IMR-90 (cell line): Measurements from ENCODE around the gene POLR2L. TPM values are rescaled to one million over a fixed set of nuclear protein-coding genes. Genes with fewer than 3 reads are reported as not detected.

Experiments
- ATAC-seq: fragments of 200-7000 bp; cut with Tn5 transposase; 2 replicates; pipeline ENCODE4 v1.9.1; 2020; ENCODE audit warnings: low read depth, mild to moderate bottlenecking, moderate library complexity
- BruUV-seq: library from RNA; stranded (reverse); fragments of 400-500 nt; replicated peaks from 2 replicates; lab custom pipeline; 2021; lab: Mats Ljungman, UMichigan
- CTCF ChIA-PET: fragments of 300-600 bp; formaldehyde crosslinking; extraction: SDS; loops from one replicate; lab custom pipeline; 2021; ENCODE audit warnings: antibody characterized with exemption; lab: Yijun Ruan, JAX
- POLR2A ChIA-PET: fragments of 300-600 bp; sonication (Branson Sonifier 250); formaldehyde crosslinking; loops from one replicate; lab custom pipeline; 2022; ENCODE audit warnings: antibody characterized with exemption; ENCODE audit not compliant: unreplicated experiment; lab: Charles Lee
- DNase-seq: peaks from one replicate; pipeline ENCODE4 v3.0.0; 2013
- H2AFZ ChIP-seq: replicated peaks from 2 replicates; pipeline ENCODE3; 2013; ENCODE audit warnings: low read length, mild to moderate bottlenecking; ENCODE audit not compliant: poor library complexity
- H2AK5ac ChIP-seq: 2 replicates; pipeline ENCODE4 v1.6.1; 2013; ENCODE audit warnings: low read depth, low read length, inconsistent platforms
- H2AK9ac ChIP-seq: replicated peaks from 2 replicates; pipeline ENCODE3; 2013; ENCODE audit warnings: mild to moderate bottlenecking, low read depth, low read length, moderate library complexity; ENCODE audit not compliant: poor library complexity
- H2BK120ac ChIP-seq: 2 replicates; pipeline ENCODE4 v1.6.1; 2013; ENCODE audit warnings: low read depth, low read length, inconsistent platforms
- H2BK15ac ChIP-seq: 3 replicates; pipeline ENCODE4 v1.6.1; 2013; ENCODE audit warnings: low read depth, low read length, inconsistent platforms
- H2BK20ac ChIP-seq: 2 replicates; pipeline ENCODE4 v1.6.1; 2013; ENCODE audit warnings: low read depth, mild to moderate bottlenecking, inconsistent platforms, low read length, moderate library complexity
- H2BK5ac ChIP-seq: 2 replicates; pipeline ENCODE4 v1.6.1; 2013; ENCODE audit warnings: mild to moderate bottlenecking, low read depth, low read length, inconsistent platforms; ENCODE audit not compliant: poor library complexity, severe bottlenecking
- H3K14ac ChIP-seq: replicated peaks from 2 replicates; pipeline ENCODE4 v1.6.1; 2013; ENCODE audit warnings: low read depth, low read length, inconsistent platforms
- H3K18ac ChIP-seq: 2 replicates; pipeline ENCODE4 v1.6.1; 2013; ENCODE audit warnings: low read depth, low read length, control low read depth
- H3K23ac ChIP-seq: 2 replicates; pipeline ENCODE4 v1.6.1; 2013; ENCODE audit warnings: low read depth, low read length, inconsistent platforms
- H3K27ac ChIP-seq: 2 replicates; pipeline ENCODE4 v1.5.1; 2013; ENCODE audit warnings: mild to moderate bottlenecking, control low read depth, low read length; ENCODE audit not compliant: insufficient read depth
- H3K27me3 ChIP-seq: 2 replicates; pipeline ENCODE4 v1.6.1; 2013; ENCODE audit warnings: low read length; ENCODE audit not compliant: control insufficient read depth, insufficient read depth
- H3K36me3 ChIP-seq: 2 replicates; pipeline ENCODE4 v1.6.1; 2013; ENCODE audit warnings: low read length, mixed read lengths; ENCODE audit not compliant: control insufficient read depth, insufficient read depth
- H3K4ac ChIP-seq: 2 replicates; pipeline ENCODE4 v1.6.1; 2013; ENCODE audit warnings: low read depth, low read length, inconsistent platforms
- H3K4me1 ChIP-seq: 2 replicates; pipeline ENCODE4 v1.6.1; 2013; ENCODE audit warnings: low read length, mixed read lengths; ENCODE audit not compliant: control insufficient read depth, insufficient read depth
- H3K4me2 ChIP-seq: 2 replicates; pipeline ENCODE4 v1.6.1; 2013; ENCODE audit warnings: low read depth, mild to moderate bottlenecking, control low read depth, low read length, moderate library complexity
- H3K4me3 ChIP-seq: 2 replicates; pipeline ENCODE4 v1.5.1; 2013; ENCODE audit warnings: low read depth, mild to moderate bottlenecking, control low read depth, low read length, moderate library complexity; ENCODE audit not compliant: insufficient read depth
- H3K56ac ChIP-seq: 2 replicates; pipeline ENCODE4 v1.6.1; 2013; ENCODE audit warnings: low read length, inconsistent platforms; ENCODE audit not compliant: insufficient read depth; ENCODE audit errors: extremely low read depth
- H3K79me1 ChIP-seq, 2 experiments: 2 replicates each; pipeline ENCODE4 v1.6.1; 2013; ENCODE audit warnings: low read length in 2 of 2, inconsistent platforms in 1 of 2, low read depth in 1 of 2
- H3K9ac ChIP-seq: 2 replicates; pipeline ENCODE4 v1.6.1; 2013; ENCODE audit warnings: low read depth, low read length, control low read depth
- H3K9me1 ChIP-seq: 2 replicates; pipeline ENCODE4 v1.6.1; 2013; ENCODE audit warnings: low read length, inconsistent platforms; ENCODE audit not compliant: insufficient read depth
- H3K9me3 ChIP-seq: 2 replicates; pipeline ENCODE4 v1.6.1; 2013; ENCODE audit warnings: low read length; ENCODE audit not compliant: control insufficient read depth, insufficient read depth
- H4K20me1 ChIP-seq: 2 replicates; pipeline ENCODE4 v1.6.1; 2013; ENCODE audit warnings: low read length, inconsistent platforms; ENCODE audit not compliant: insufficient read depth
- H4K5ac ChIP-seq: 2 replicates; pipeline ENCODE4 v1.6.1; 2013; ENCODE audit warnings: mild to moderate bottlenecking, low read depth, low read length, control low read depth
- H4K8ac ChIP-seq, 2 experiments: 2 replicates each; pipeline ENCODE4 v1.6.1; 2013; ENCODE audit warnings: low read depth in 2 of 2, low read length in 2 of 2, control low read depth in 1 of 2, inconsistent platforms in 1 of 2
- H4K91ac ChIP-seq: 2 replicates; pipeline ENCODE4 v1.6.1; 2013; ENCODE audit warnings: low read depth, low read length, inconsistent platforms; ENCODE audit not compliant: insufficient read depth
- BHLHE40 ChIP-seq: fragments of 150-350 bp; IDR thresholded peaks from 2 replicates; pipeline ENCODE4 v1.6.1; 2016; ENCODE audit warnings: mild to moderate bottlenecking, low read depth, low read length
- CEBPB ChIP-seq: IDR thresholded peaks from 2 replicates; pipeline ENCODE4 v1.6.1; 2012; ENCODE audit warnings: low read depth, low read length, improper control_type of control experiment
- CHD1 ChIP-seq: IDR thresholded peaks from 2 replicates; pipeline ENCODE4 v1.6.1; 2012; ENCODE audit warnings: low read depth, low read length, improper control_type of control experiment
- FOS ChIP-seq: fragments of 150-350 bp; IDR thresholded peaks from 2 replicates; pipeline ENCODE4 v1.6.1; 2016; ENCODE audit warnings: low read depth, low read length
- MAFK ChIP-seq: IDR thresholded peaks from 2 replicates; pipeline ENCODE4 v1.6.1; 2012; ENCODE audit warnings: low read depth, low read length, improper control_type of control experiment
- MAZ ChIP-seq: IDR thresholded peaks from 2 replicates; pipeline ENCODE4 v1.6.1; 2012; ENCODE audit warnings: low read depth, mild to moderate bottlenecking, low read length, improper control_type of control experiment, moderate library complexity, borderline replicate concordance
- MXI1 ChIP-seq: IDR thresholded peaks from 2 replicates; pipeline ENCODE4 v1.6.1; 2012; ENCODE audit warnings: low read depth, mild to moderate bottlenecking, low read length, moderate library complexity, borderline replicate concordance
- NFE2L2 ChIP-seq: fragments of 150-350 bp; IDR thresholded peaks from 2 replicates; pipeline ENCODE4 v1.6.1; 2016; ENCODE audit warnings: low read depth, mild to moderate bottlenecking, low read length
- POLR2A ChIP-seq: IDR thresholded peaks from 2 replicates; pipeline ENCODE4 v1.6.1; 2012; ENCODE audit warnings: mild to moderate bottlenecking, low read depth, low read length
- RAD21 ChIP-seq: IDR thresholded peaks from 2 replicates; pipeline ENCODE4 v1.6.1; 2012; ENCODE audit warnings: low read length, improper control_type of control experiment
- RCOR1 ChIP-seq: IDR thresholded peaks from 2 replicates; pipeline ENCODE4 v1.6.1; 2012; ENCODE audit warnings: mild to moderate bottlenecking, low read length, improper control_type of control experiment; ENCODE audit not compliant: insufficient replicate concordance
- RFX5 ChIP-seq: IDR thresholded peaks from 2 replicates; pipeline ENCODE4 v1.8.0; 2012; ENCODE audit warnings: low read depth, mild to moderate bottlenecking, low read length, moderate library complexity
- WGBS, 2 experiments: methylation state at CpG; one replicate each; pipeline versions ENCODE4 v1.1.5 to v1.1.7; 2013; ENCODE audit warnings: missing lambda C conversion rate in 2 of 2; ENCODE audit not compliant: insufficient read length in 1 of 2; ENCODE audit errors: extremely low coverage in 2 of 2; 5-methylcytosine and 5-hydroxymethylcytosine counted together
- dilution Hi-C: fragments of 300-500 bp; cut with HindIII; formaldehyde crosslinking; loops from one replicate; pipeline ENCODE4 v1.14.3; 2018; ENCODE audit warnings: low sequenced_read_pairs; ENCODE audit not compliant: unreplicated experiment
- in situ Hi-C: fragments of 300-500 bp; cut with MboI; formaldehyde crosslinking; loops from 3 replicates; pipeline ENCODE4 v1.14.3; 2019; ENCODE audit warnings: low sequenced_read_pairs, inconsistent platforms, mixed read lengths
- intact Hi-C: fragments of 100-400 bp; cut with micrococcal nuclease; formaldehyde crosslinking; loops from 2 replicates; pipeline ENCODE4 v1.10.0; 2022
- polyA plus RNA-seq, 3 experiments: library from polyadenylated mRNA; depleted of rRNA; stranded (reverse); fragments of >200 nt; gene quantifications; 2 replicates each; pipeline ENCODE4 v1.2.3, GENCODE V29; 2012; ENCODE audit warnings: low replicate concordance in 1 of 3
- total RNA-seq: library from RNA; depleted of rRNA; stranded (reverse); fragments of >200 nt; gene quantifications from 2 replicates; pipeline ENCODE4 v1.2.3, GENCODE V29; 2012
- TF ChIP-seq, protein P1 (sequence below): fragments of 150-350 bp; IDR thresholded peaks from 2 replicates; pipeline ENCODE4 v1.6.1; 2016; ENCODE audit warnings: low read depth, mild to moderate bottlenecking, low read length, moderate library complexity, borderline replicate concordance
- TF ChIP-seq, protein P2 (sequence below): conservative IDR thresholded peaks from 2 replicates; pipeline ENCODE4 v1.5.1; 2012; ENCODE audit warnings: mild to moderate bottlenecking, low read depth, low read length, improper control_type of control experiment
- TF ChIP-seq, protein P3 (sequence below): fragments of 150-350 bp; IDR thresholded peaks from 2 replicates; pipeline ENCODE4 v1.6.1; 2017; ENCODE audit warnings: mild to moderate bottlenecking, antibody characterized with exemption, low read length, low read depth

Gene POLR2L
- total and polyA plus RNA-seq, 2 of the 4 experiments (the other 2 are of a cell fraction), result 44.4 to 416 TPM

DNA sequence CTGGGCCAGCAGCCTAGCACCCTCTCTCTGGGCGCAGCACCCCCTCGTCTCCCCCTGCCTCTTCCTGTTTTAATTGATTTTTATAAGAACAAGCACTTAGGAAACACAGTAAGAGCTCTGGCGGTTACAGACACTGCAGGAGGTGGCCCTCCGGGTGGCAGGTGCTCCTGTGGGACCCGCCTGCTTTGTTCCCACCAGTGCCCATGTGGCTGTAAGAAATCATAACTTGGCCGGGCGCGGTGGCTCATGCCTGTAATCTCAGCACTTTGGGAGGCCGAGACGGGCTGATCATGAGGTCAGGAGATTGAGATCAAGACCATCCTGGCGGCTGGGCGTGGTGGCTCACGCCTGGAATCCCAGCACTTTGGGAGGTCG lies 18.8 kb upstream of the POLR2L start:
- Histone ChIP-seq H2AFZ (no peak overlapping the region), H2BK5ac (no peak overlapping the region), H3K4ac (no peak overlapping the region), H3K9ac (no peak overlapping the region), H3K27me3 (no peaks in the 10 kb centered on the region), H4K91ac (no peak overlapping the region), H3K36me3 (peaks cover 31% of the 10 kb centered on the region), H3K14ac (no peak overlapping the region), H2BK120ac (no peak overlapping the region), H4K20me1 (peaks cover 54% of the 10 kb centered on the region), H2AK9ac (no peak overlapping the region), H2AK5ac (no peak overlapping the region), H3K4me1 (peaks cover 12% of the 10 kb centered on the region), H3K27ac (no peak overlapping the region), H3K23ac (no peak overlapping the region), H3K9me1 (peaks cover 3% of the 10 kb centered on the region; the same call in 1 of the 2 replicates), H3K9me3 (no peaks in the 10 kb centered on the region), H4K5ac (no peak overlapping the region), H3K79me1 (peaks cover 24 to 76% of the 10 kb centered on the region in 2 experiments), H2BK20ac (no peak overlapping the region), H2BK15ac (no peak overlapping the region), H3K4me3 (no peak overlapping the region), H4K8ac (no peak overlapping the region), H3K4me2 (no peak overlapping the region), H3K56ac (no peak overlapping the region), H3K18ac (no peak overlapping the region)
- dilution Hi-C loops (no loop called here), in situ Hi-C loops (no loop called here), intact Hi-C loops (no loop called here)
- no TSS peak for BruUV-seq
- DNase-seq, result no peak
- no peak for TF ChIP-seq MAZ
- no peak for TF ChIP-seq FOS
- no peak for TF ChIP-seq NFE2L2
- no peak for TF ChIP-seq BHLHE40
- TF ChIP-seq RCOR1, result no peak
- no peak for TF ChIP-seq CHD1
- TF ChIP-seq CEBPB, result no peak
- TF ChIP-seq RFX5, result no peak
- TF ChIP-seq, protein P1, sequence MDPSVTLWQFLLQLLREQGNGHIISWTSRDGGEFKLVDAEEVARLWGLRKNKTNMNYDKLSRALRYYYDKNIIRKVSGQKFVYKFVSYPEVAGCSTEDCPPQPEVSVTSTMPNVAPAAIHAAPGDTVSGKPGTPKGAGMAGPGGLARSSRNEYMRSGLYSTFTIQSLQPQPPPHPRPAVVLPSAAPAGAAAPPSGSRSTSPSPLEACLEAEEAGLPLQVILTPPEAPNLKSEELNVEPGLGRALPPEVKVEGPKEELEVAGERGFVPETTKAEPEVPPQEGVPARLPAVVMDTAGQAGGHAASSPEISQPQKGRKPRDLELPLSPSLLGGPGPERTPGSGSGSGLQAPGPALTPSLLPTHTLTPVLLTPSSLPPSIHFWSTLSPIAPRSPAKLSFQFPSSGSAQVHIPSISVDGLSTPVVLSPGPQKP, result no peak
- no peak for TF ChIP-seq MXI1
- TF ChIP-seq, protein P2, sequence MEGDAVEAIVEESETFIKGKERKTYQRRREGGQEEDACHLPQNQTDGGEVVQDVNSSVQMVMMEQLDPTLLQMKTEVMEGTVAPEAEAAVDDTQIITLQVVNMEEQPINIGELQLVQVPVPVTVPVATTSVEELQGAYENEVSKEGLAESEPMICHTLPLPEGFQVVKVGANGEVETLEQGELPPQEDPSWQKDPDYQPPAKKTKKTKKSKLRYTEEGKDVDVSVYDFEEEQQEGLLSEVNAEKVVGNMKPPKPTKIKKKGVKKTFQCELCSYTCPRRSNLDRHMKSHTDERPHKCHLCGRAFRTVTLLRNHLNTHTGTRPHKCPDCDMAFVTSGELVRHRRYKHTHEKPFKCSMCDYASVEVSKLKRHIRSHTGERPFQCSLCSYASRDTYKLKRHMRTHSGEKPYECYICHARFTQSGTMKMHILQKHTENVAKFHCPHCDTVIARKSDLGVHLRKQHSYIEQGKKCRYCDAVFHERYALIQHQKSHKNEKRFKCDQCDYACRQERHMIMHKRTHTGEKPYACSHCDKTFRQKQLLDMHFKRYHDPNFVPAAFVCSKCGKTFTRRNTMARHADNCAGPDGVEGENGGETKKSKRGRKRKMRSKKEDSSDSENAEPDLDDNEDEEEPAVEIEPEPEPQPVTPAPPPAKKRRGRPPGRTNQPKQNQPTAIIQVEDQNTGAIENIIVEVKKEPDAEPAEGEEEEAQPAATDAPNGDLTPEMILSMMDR, result no peak
- TF ChIP-seq POLR2A, result no peak
- no peak for TF ChIP-seq MAFK
- TF ChIP-seq, protein P3, sequence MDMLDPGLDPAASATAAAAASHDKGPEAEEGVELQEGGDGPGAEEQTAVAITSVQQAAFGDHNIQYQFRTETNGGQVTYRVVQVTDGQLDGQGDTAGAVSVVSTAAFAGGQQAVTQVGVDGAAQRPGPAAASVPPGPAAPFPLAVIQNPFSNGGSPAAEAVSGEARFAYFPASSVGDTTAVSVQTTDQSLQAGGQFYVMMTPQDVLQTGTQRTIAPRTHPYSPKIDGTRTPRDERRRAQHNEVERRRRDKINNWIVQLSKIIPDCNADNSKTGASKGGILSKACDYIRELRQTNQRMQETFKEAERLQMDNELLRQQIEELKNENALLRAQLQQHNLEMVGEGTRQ, result no peak
- TF ChIP-seq RAD21, result no peak
- POLR2A ChIA-PET, result no interaction called here
- CTCF ChIA-PET, result no interaction called here
- ATAC-seq, result no peak
- 99% methylated on average over 11 of the region's 14 CpGs; no CpG with 5 or more reads in 1 of the 2 experiments for WGBS, 2 experiments
